GM03348 (cell line): ENCODE measurements around the gene ANKS1A.

Experiments
- DNase-seq: peaks from one replicate; pipeline ENCODE4 v3.0.0; 2012; ENCODE audit warnings: low spot score

Gene ANKS1A

GRCh38 chr6:35071347-35071994 is 182.4 kb downstream of the ANKS1A start:
- DNase-seq: no peak

GRCh38 chr6:35072051-35072697 is 183.1 kb downstream of the ANKS1A start:
- no peak for DNase-seq

GRCh38 chr6:35072698-35073055 is 183.6 kb downstream of the ANKS1A start:
- no peak for DNase-seq

GRCh38 chr6:35073211-35073610 is 184.2 kb downstream of the ANKS1A start:
- no peak for DNase-seq

GRCh38 chr6:35073766-35074471 is 184.9 kb downstream of the ANKS1A start:
- no peak for DNase-seq

GRCh38 chr6:35076997-35077712 is 188.1 kb downstream of the ANKS1A start:
- DNase-seq: no peak

- no peak for DNase-seq
These were observed 188.7 kb downstream of the ANKS1A start for GRCh38 chr6:35077713-35078105.

- no peak for DNase-seq
These were observed 189.3 kb downstream of the ANKS1A start for GRCh38 chr6:35078226-35078850.

GRCh38 chr6:35078896-35079295 is 189.8 kb downstream of the ANKS1A start:
- no peak for DNase-seq

GRCh38 chr6:35079311-35080000 is 190.4 kb downstream of the ANKS1A start:
- no peak for DNase-seq

GRCh38 chr6:35080016-35080680 is 191.1 kb downstream of the ANKS1A start:
- DNase-seq: no peak

- no peak for DNase-seq
These were observed 191.9 kb downstream of the ANKS1A start for GRCh38 chr6:35080821-35081425.

- no peak for DNase-seq
These were observed 192.4 kb downstream of the ANKS1A start for GRCh38 chr6:35081426-35081851.

- DNase-seq: no peak
These were observed 193.1 kb downstream of the ANKS1A start for GRCh38 chr6:35082046-35082732.

GRCh38 chr6:35082733-35083403 is 193.8 kb downstream of the ANKS1A start:
- DNase-seq: no peak

- DNase-seq: no peak
These were observed 194.5 kb downstream of the ANKS1A start for GRCh38 chr6:35083507-35083906.

GRCh38 chr6:35084041-35084491 is 195.0 kb downstream of the ANKS1A start:
- DNase-seq: no peak

GRCh38 chr6:35084511-35085203 is 195.6 kb downstream of the ANKS1A start:
- no peak for DNase-seq
